Esophagus squamous epithelium (tissue), 5 donors: ENCODE measurements around the gene FGF8. TPM values are rescaled to one million over a fixed set of nuclear protein-coding genes. Genes with fewer than 3 reads are reported as not detected.

ENCODE experiments used
- DNase-seq: peaks from one replicate; lab custom pipeline; 2025; lab: John Stamatoyannopoulos, UW
- H3K27ac ChIP-seq, 4 donors: fragments of 200-600 bp; sonication (generic); one replicate each; pipeline ENCODE4 v1.5.1; 2016 to 2019; ENCODE audit warnings: mild to moderate bottlenecking in 1 of 4
- H3K27me3 ChIP-seq, 4 donors: fragments of 200-600 bp; sonication (generic); 1 replicate in 3 of 4; 2 replicates in 1 of 4; pipeline versions ENCODE4 v1.5.1 to v1.6.0; 2017 to 2021; ENCODE audit warnings: antibody characterized with exemption in 1 of 4
- H3K36me3 ChIP-seq, 3 donors: fragments of 200-600 bp; sonication (generic); one replicate each; pipeline ENCODE4 v1.5.1; 2016 to 2019
- H3K4me1 ChIP-seq, 3 donors: fragments of 200-600 bp; sonication (generic); one replicate each; pipeline ENCODE4 v1.5.1; 2017 to 2019
- H3K4me3 ChIP-seq, 4 donors: fragments of 200-600 bp; sonication (generic); 1 replicate in 3 of 4; 2 replicates in 1 of 4; pipeline ENCODE4 v1.5.1; 2016 to 2019; ENCODE audit warnings: mild to moderate bottlenecking in 2 of 4, moderate library complexity in 1 of 4
- H3K9me3 ChIP-seq, 3 donors: fragments of 200-600 bp; sonication (generic); one replicate each; pipeline ENCODE4 v1.5.1; 2016 to 2019
- CTCF ChIP-seq, 6 experiments: fragments of 450-650 bp in 4 of 6; fragments of 200-600 bp in 2 of 6; sonication (generic) in 2 of 6; IDR thresholded peaks; one replicate each; pipeline ENCODE4 v1.5.1; 2016 to 2019; ENCODE audit warnings: antibody characterized with exemption in 6 of 6, mild to moderate bottlenecking in 4 of 6, moderate library complexity in 4 of 6
- POLR2A ChIP-seq, 4 donors: fragments of 450-650 bp; IDR thresholded peaks; one replicate each; pipeline ENCODE4 v1.6.1; 2017; ENCODE audit warnings: antibody characterized with exemption in 4 of 4, mild to moderate bottlenecking in 4 of 4, moderate library complexity in 3 of 4
- WGBS, 2 donors: methylation state at CpG; one replicate each; pipeline ENCODE4 v1.1.5; 2018; 5-methylcytosine and 5-hydroxymethylcytosine counted together
- intact Hi-C: fragments of 100-400 bp; cut with DNase I; formaldehyde crosslinking; loops from one replicate; pipeline ENCODE4 v1.15.0; 2022
- total RNA-seq, 4 donors: library from RNA; depleted of rRNA; stranded (reverse); fragments of >200 nt; gene quantifications; one replicate each; pipeline ENCODE4 v1.1.0, GENCODE V29; 2016
- donor health status: DM: yes; HTN: yes; CAD: no.

FGF8 gene
- total RNA-seq, 4 donors from 2014 or later, result not detected

- WGBS, 2 donors, result 70 to 80% methylated on average over 3 of the region's 3 CpGs
- H3K4me1 ChIP-seq, result no peaks in the 10 kb centered on the region
- H3K9me3 ChIP-seq, result no peaks in the 10 kb centered on the region
- intact Hi-C loops, result no loop called here
- H3K27ac ChIP-seq, result no peak overlapping the region
- peaks cover 0 to 18% (median 0%) of the 10 kb centered on the region in 4 donors for H3K27me3 ChIP-seq
- no peak for DNase-seq
- H3K4me3 ChIP-seq, result no peak overlapping the region
- H3K36me3 ChIP-seq, result no peaks in the 10 kb centered on the region
- TF ChIP-seq POLR2A (IDR thresholded peaks at IDR 0.05) (no peak), CTCF (IDR thresholded peaks at IDR 0.05) (no peak)
Measured at GRCh38 chr10:101744267-101744666, 31.6 kb downstream of the FGF8 start.

GRCh38 chr10:101741938-101742337, 34.0 kb downstream of the FGF8 start:
- Histone ChIP-seq H3K27me3 (peaks cover 0 to 31% (median 0%) of the 10 kb centered on the region in 4 donors), H3K4me1 (no peaks in the 10 kb centered on the region), H3K4me3 (no peak overlapping the region), H3K9me3 (no peaks in the 10 kb centered on the region), H3K27ac (no peak overlapping the region), H3K36me3 (no peaks in the 10 kb centered on the region)
- no peak for DNase-seq
- TF ChIP-seq POLR2A (IDR thresholded peaks at IDR 0.05) (no peak), CTCF (IDR thresholded peaks at IDR 0.05) (no peak)
- 48% methylated on average over 2 of the region's 2 CpGs for WGBS, 2 donors
- intact Hi-C loops, result no loop called here

- no peak overlapping the region for H3K4me3 ChIP-seq
- 75 to 83% methylated on average over 3 of the region's 3 CpGs for WGBS, 2 donors
- H3K9me3 ChIP-seq, result no peaks in the 10 kb centered on the region
- H3K4me1 ChIP-seq, result no peaks in the 10 kb centered on the region
- DNase-seq, result no peak
- TF ChIP-seq CTCF (IDR thresholded peaks at IDR 0.05), result no peak
- no peak for TF ChIP-seq POLR2A (IDR thresholded peaks at IDR 0.05)
- intact Hi-C loops, result no loop called here
- H3K27me3 ChIP-seq, result peaks cover 0 to 42% (median 0%) of the 10 kb centered on the region in 4 donors
- no peaks in the 10 kb centered on the region for H3K36me3 ChIP-seq
- no peak overlapping the region for H3K27ac ChIP-seq
Measured at GRCh38 chr10:101736666-101737065, 39.2 kb downstream of the FGF8 start.

- Histone ChIP-seq H3K4me3 (no peak overlapping the region), H3K27ac (no peak overlapping the region), H3K4me1 (no peaks in the 10 kb centered on the region), H3K36me3 (no peaks in the 10 kb centered on the region), H3K9me3 (no peaks in the 10 kb centered on the region), H3K27me3 (peaks cover 0 to 16% (median 0%) of the 10 kb centered on the region in 4 donors)
- no peak for DNase-seq
- TF ChIP-seq POLR2A (IDR thresholded peaks at IDR 0.05) (no peak), CTCF (IDR thresholded peaks at IDR 0.05) (no peak)
- WGBS, 2 donors, result 22 to 43% methylated on average over 1 of the region's 1 CpG
- intact Hi-C loops, result no loop called here
Measured at GRCh38 chr10:101732096-101732495, 43.8 kb downstream of the FGF8 start.

GRCh38 chr10:101726115-101726387, 49.9 kb downstream of the FGF8 start:
- H3K4me3 ChIP-seq, result no peak overlapping the region
- intact Hi-C loops, result no loop called here
- H3K27me3 ChIP-seq, result peaks cover 0 to 5% (median 0%) of the 10 kb centered on the region in 4 donors
- no peak for DNase-seq
- H3K4me1 ChIP-seq, result no peaks in the 10 kb centered on the region
- WGBS, 2 donors, result 66 to 84% methylated on average over 2 of the region's 2 CpGs
- H3K36me3 ChIP-seq, result no peaks in the 10 kb centered on the region
- H3K9me3 ChIP-seq, result no peaks in the 10 kb centered on the region
- no peak overlapping the region for H3K27ac ChIP-seq
- no peak for TF ChIP-seq POLR2A (IDR thresholded peaks at IDR 0.05)
- TF ChIP-seq CTCF (IDR thresholded peaks at IDR 0.05), result no peak
